ENCODE measurements around the gene ADORA1. TPM values are rescaled to one million over a fixed set of nuclear protein-coding genes. Genes with fewer than 3 reads are reported as not detected.

The ADORA1 gene
- total RNA-seq, 1 donor from 2014 or later, result not detected

GRCh38 chr1:203093754-203094410 lies 33.6 kb upstream of the ADORA1 start:
- intact Hi-C loops (cut with micrococcal nuclease), result no loop called here

GRCh38 chr1:203095061-203095690 lies 32.4 kb upstream of the ADORA1 start:
- intact Hi-C loops (cut with micrococcal nuclease), result no loop called here

GRCh38 chr1:203096566-203096965 lies 31.0 kb upstream of the ADORA1 start:
- intact Hi-C loops (cut with micrococcal nuclease), result no loop called here

DNA sequence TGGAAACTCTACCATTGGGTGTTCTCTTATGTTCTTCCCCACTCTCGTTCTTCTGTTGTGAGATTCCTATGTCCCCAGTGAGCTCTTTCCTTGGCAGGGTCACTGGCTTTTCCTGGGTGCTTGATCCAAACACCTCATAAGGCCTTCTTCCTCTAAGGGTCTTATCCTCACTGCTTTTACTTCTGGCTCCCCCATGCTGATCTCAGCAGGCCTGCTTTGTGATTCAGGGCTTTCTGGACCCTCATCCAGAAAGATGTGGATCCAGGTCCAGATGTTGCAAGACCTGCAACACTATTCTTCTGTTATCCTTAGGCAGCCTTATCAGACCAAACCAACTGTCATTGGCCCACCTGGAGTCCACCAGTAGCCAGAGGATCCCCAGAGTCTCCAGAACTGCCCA lies 30.5 kb upstream of the ADORA1 start:
- intact Hi-C loops (cut with micrococcal nuclease), result no loop called here

GRCh38 chr1:203098445-203098844 lies 29.1 kb upstream of the ADORA1 start:
- intact Hi-C loops (cut with micrococcal nuclease), result no loop called here

DNA sequence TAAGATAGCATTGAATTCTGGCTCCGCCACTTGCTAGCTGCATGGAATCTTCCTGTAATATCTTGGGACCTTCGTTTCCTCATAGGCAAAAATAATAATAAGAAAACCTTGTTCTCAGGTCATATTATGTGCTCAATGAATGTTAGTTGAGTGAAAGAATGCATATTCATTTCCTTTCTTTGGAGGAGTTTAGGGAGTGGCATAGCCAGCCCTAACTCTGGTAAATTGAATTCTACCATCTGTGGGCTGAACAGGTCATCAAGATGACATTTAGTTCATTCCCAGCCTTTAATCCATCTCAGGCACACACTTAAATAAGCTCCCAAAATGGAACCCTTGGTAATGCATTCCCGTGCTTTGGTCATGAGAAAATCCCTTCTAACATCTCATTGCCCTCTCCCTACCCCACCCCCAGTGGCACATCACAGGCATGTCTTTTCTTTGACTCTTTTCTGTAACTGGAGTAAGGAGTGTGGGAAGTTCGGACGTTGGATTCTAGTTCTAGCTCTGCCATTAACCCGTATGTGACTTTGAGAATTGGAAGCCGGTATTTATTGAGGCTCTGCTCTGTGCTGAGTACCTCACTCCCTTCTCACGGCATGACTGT lies 28.5 kb upstream of the ADORA1 start:
- intact Hi-C loops (cut with micrococcal nuclease), result no loop called here

DNA sequence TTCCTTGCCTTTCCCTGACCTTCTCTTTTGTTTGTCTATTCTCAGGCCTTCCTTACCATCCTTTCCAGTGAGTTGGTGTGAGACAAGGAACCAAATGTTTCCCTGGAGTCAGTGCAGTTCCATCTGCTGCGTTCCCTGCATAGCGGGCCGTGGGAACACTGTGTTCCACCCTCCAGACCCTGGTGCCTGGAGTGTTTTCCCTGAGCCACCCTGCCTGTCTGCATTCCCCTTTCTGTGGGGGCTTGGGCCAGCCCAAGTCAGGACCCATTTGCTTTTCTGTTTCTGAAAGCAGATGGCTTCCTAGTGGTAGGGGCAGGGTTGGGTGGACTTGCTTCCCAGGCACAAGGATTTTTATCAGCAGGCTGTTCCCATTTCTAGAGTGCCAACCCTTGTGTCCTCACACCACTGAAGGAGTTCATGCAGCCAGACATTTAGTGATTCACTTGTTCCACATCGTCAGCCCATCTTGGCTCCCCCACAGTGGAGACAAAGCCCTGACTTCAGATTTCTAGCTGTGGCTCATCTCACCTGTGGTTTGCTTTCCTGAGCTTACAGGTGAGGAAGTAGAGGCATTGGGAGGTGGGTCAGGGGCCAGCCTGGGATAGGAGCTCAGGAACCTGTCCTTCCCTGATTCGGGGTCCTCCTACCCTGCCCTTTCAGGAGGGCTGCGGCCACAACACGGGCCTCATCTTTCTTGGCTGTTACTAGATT lies 27.6 kb upstream of the ADORA1 start:
- intact Hi-C loops (cut with micrococcal nuclease), result no loop called here

GRCh38 chr1:203100516-203100869 lies 27.0 kb upstream of the ADORA1 start:
- intact Hi-C loops (cut with micrococcal nuclease), result no loop called here

GRCh38 chr1:203101813-203102634 lies 25.5 kb upstream of the ADORA1 start:
- intact Hi-C loops (cut with micrococcal nuclease), result no loop called here

DNA sequence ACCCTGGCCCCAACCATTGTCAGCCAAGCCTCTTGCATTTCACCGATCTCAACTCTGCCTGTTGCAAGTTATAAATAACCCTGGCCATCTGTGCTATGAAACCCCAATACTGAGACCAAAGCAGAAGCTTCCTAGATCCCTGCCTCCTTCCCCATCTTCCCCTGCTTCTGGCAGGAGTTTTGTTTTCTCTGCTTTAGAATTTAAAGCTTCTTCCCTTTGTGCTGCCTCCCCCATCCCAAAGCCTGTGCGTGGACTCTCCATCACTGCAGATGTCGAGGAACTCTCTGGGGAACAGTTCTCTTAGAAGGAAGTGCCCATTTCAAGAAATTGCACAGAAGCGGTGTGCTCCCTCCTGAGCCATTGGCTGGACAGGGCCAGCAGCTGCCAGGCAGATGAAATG lies 24.3 kb upstream of the ADORA1 start:
- intact Hi-C loops (cut with micrococcal nuclease), result no loop called here

DNA sequence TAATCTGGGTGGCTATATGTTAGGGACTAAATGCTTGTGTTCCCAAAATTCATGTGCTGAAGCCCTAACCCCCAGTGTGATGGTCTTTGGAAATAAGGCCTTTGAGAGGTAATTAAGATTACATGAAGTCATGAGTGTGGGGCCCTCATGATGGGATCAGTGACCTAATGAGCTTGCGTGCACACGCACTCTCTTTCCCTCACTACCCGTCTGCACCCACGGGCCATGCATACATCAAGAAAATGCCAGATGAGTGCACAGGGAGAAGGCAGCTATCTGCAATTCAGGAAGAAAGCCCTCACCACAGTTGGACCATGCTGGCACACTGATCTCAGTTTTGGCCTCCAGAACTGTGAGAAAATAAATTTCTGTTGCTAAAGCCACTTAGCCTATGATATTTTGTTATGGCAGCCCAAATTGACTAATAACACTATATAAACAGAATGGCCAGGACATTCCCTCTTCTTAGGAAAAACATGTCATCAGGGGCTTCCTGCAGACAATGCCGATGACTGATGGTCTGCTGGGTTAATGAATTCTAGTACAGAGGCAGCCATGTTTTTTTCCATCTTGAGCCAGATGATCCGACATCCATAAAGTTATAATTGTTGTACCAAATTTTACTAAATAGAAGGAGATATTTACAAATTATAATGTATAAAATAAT lies 23.6 kb upstream of the ADORA1 start:
- intact Hi-C loops (cut with micrococcal nuclease), result no loop called here

- intact Hi-C loops (cut with micrococcal nuclease), result no loop called here
These were observed 22.6 kb upstream of the ADORA1 start for GRCh38 chr1:203104789-203105390.

DNA sequence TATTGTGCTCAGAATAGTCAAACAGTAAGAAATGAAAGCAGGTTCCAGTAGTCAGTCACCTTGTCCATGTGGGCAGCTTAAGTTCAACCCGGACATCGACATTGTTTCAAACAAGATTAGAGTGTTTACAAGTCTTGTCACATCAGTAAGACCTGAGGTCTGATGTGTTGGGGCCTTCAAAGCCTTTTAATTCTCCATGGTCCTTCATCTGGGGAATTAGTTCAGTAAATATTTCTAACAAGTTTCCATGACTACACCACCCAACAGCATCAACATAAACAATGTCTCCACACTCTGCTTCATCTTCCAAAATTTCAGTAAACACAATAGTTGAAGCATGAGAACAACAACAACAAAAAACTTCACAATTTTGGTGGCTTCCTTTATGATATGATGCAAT lies 15.1 kb upstream of the ADORA1 start:
- intact Hi-C loops (cut with micrococcal nuclease), result no loop called here

- intact Hi-C loops (cut with micrococcal nuclease), result no loop called here
These were observed 14.2 kb upstream of the ADORA1 start for GRCh38 chr1:203113308-203113707.

GRCh38 chr1:203114202-203114601 lies 13.3 kb upstream of the ADORA1 start:
- intact Hi-C loops (cut with micrococcal nuclease), result no loop called here

DNA sequence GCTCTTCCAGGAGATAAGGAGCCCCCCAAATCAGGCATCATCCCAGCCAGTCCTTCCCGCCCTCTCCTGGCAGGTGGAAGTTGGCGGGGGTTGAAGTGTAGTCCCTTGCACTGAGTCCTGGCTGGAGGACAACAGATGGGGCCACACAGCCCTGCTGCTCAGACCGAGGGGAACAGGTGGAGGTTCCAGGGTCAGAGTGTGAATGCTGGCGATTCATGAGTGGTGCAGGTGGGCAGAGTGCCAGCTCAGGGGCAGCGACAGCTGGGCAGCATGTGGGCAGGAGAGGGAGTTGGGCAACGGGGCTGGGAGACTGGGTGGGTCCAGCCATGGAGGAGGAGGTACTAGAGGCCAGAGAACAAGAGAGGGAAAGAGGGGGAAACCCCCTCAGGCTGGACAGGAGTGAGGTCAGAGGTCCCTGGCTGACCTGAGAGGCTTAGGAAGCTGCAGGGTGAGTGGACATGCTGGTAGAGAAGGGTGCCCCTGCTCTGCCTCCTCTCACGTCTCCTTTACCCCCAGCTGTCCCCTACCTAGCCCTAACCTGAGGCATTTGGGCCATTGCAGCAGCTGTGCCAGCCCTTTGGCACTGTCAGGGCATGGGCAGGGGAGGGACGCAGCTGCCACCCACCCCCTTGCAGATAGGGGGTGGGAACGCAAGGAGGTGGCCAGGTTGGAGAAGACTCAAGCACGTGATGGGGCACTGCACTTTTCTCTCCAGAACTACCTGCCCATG lies 11.3 kb upstream of the ADORA1 start:
- intact Hi-C loops (cut with micrococcal nuclease), result no loop called here

DNA sequence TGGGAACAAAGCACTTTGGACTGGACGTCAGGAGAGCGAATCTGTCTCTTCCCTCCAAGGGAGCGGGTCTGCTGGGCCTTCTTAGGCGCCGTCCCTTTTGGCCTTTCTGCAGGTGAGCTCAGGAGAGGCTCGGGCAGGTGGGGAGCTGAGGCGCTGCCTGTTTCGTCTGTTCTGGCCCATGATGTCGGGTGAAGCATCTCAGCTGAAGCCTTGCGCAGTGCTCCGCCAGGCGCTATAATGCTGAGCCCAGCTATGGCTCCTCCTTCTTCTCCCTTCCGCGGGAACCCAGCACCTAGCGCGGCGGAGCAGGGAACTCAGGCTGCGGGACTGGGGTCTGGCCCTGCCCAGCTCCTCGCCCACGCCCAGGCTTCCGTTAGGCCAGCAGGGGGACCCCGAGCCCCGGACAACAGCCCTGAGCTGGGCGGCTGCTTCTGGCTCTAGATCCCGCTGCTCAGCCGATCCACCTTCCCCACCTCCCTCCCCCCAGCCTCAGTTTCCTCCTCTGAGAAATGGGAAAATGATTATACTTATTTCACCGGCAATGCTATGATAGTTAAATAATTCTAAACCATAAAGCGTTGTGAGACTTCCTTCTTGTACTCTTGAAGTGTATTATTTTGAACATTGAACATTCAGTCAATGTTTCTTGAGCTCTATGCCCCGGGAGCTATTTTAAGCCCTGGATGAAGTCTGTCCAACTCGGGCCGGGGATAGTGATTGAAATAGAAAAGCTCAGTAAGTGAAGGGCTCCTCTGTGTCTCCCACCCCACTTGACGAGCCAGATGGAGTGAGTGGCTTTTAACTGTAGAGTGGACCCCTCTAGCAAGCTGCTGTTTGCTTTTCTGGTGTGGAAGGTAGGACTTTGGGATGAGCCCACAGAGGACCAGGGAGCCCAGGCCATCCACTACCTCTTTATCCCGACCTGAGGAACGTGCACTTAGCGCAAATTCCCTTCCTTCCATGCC lies 9.6 kb upstream of the ADORA1 start:
- intact Hi-C loops (cut with micrococcal nuclease), result loop anchor here (1.0 kb wide), 1 partner anchor 98 kb away; no protein-coding TSS in a partner anchor

DNA sequence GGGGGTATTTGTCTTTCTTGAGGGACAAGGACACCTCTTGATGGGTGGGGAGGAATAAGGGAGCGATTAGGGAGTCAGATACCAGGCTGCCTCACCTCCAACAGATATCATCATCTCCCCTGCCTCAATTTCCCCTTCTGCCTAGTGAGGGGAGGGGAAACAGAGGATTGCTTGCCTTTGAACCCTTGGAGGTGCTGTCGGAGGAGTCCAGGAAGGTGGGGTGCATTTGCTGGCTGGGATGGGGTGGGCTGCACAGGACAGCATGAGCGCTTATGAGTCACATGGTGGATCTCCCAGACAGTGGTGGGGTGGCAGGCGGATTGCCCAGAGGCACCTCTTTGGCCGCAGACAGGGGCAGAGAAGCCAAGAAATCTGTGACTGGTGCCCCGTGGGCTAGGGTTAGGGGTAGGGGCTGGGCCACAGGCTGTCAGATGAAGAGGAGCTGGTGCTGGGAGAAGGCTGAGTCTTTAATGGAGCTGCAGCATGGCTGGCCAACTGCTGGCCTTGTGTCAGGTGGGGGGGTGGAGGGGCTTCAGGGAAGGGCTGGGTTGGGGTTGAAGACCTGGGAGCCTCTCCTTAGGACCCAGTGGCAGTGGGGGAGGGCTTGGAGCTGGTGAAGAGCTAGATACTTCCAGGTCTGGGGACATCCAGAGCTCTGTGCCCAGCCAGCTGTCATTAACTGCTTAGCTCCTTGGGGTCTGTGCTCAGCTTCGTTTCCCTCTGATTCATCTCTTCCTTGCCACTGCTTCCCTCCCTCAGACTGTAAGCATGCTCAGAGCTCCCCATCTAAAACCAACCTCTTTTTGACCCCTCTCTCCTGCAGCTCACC lies 7.0 kb upstream of the ADORA1 start:
- intact Hi-C loops (cut with micrococcal nuclease), result no loop called here
